Effector memory CD4-positive, alpha-beta T cell (primary cell): ENCODE results near the gene EIF4G3.
"Not testable (repeated sequence)": the region's sequence is repeated elsewhere in the genome, so short reads cannot be mapped to it uniquely, and the experiment has no call there.

ENCODE experiments used
- DNase-seq, 3 donors: peaks; one replicate each; pipeline ENCODE4 v3.0.0-alpha.2; 2020
- H3K27ac ChIP-seq: 2 replicates; pipeline ENCODE4 v1.7.0; 2013; ENCODE audit warnings: mild to moderate bottlenecking, low read length, moderate library complexity; ENCODE audit not compliant: insufficient read depth, poor library complexity, severe bottlenecking
- H3K27me3 ChIP-seq: replicated peaks from 2 replicates; pipeline ENCODE4 v1.7.0; 2013; ENCODE audit warnings: mild to moderate bottlenecking, low read length; ENCODE audit not compliant: insufficient read depth, control insufficient read depth, poor library complexity, severe bottlenecking
- H3K36me3 ChIP-seq: 2 replicates; pipeline ENCODE4 v1.7.0; 2013; ENCODE audit warnings: mild to moderate bottlenecking, low read length, moderate library complexity; ENCODE audit not compliant: control insufficient read depth, insufficient read depth
- H3K4me1 ChIP-seq: 2 replicates; pipeline ENCODE4 v1.7.0; 2013; ENCODE audit warnings: low read length, mild to moderate bottlenecking; ENCODE audit not compliant: control insufficient read depth, insufficient read depth, poor library complexity, severe bottlenecking
- H3K4me3 ChIP-seq: 2 replicates; pipeline ENCODE4 v1.7.0; 2013; ENCODE audit warnings: low read length, low read depth, mild to moderate bottlenecking; ENCODE audit not compliant: insufficient read depth, poor library complexity, severe bottlenecking
- H3K9me3 ChIP-seq: 2 replicates; pipeline ENCODE4 v1.7.0; 2013; ENCODE audit warnings: mild to moderate bottlenecking, low read length, moderate library complexity; ENCODE audit not compliant: control insufficient read depth

Gene EIF4G3

GRCh38 chr1:21024136-21024896 is 152.4 kb downstream of the EIF4G3 start:
- not testable (repeated sequence) for DNase-seq, H3K9me3 ChIP-seq, H3K27ac ChIP-seq, H3K4me3 ChIP-seq, H3K4me1 ChIP-seq, H3K36me3 ChIP-seq, H3K27me3 ChIP-seq

- no peaks in the 10 kb centered on the region for H3K9me3 ChIP-seq
- H3K27me3 ChIP-seq: no peaks in the 10 kb centered on the region
- no peak overlapping the region for H3K27ac ChIP-seq
- no peaks in the 10 kb centered on the region for H3K36me3 ChIP-seq
- H3K4me1 ChIP-seq: peaks cover 3% of the 10 kb centered on the region
- H3K4me3 ChIP-seq: no peak overlapping the region
- no peak for DNase-seq
Observed at GRCh38 chr1:21022279-21023040, 154.2 kb downstream of the EIF4G3 start.

GRCh38 chr1:21021311-21021710 is 155.4 kb downstream of the EIF4G3 start:
- DNase-seq: no peak
- H3K27ac ChIP-seq: no peak overlapping the region
- H3K36me3 ChIP-seq: no peaks in the 10 kb centered on the region
- no peaks in the 10 kb centered on the region for H3K9me3 ChIP-seq
- no peak overlapping the region for H3K4me3 ChIP-seq
- no peaks in the 10 kb centered on the region for H3K27me3 ChIP-seq
- H3K4me1 ChIP-seq: peaks cover 3% of the 10 kb centered on the region

DNA sequence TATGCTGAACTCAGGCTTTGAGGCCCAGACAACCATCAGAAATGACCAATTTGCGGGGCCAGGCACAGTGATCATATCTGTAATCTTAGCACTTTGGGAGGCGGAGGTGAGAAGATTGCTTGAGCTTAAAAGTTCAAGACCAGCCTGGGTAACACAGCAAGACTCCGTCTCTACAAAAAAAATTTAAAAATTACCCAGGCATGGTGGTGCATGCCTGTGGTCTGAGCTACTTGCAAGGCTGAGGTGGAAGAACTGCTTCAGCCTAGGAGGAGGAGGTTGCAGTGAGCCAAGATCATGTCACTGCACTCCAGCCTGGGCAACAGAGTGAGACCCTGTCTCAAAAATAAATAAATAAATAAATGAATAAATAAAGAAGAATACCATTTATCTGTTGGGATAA is 156.5 kb downstream of the EIF4G3 start:
- H3K36me3 ChIP-seq: no peaks in the 10 kb centered on the region
- no peak overlapping the region for H3K27ac ChIP-seq
- no peaks in the 10 kb centered on the region for H3K9me3 ChIP-seq
- H3K4me1 ChIP-seq: peaks cover 3% of the 10 kb centered on the region
- H3K27me3 ChIP-seq: no peaks in the 10 kb centered on the region
- no peak overlapping the region for H3K4me3 ChIP-seq
- no peak for DNase-seq

GRCh38 chr1:21018673-21019072 is 158.0 kb downstream of the EIF4G3 start:
- no peak overlapping the region for H3K4me3 ChIP-seq
- no peak for DNase-seq
- no peaks in the 10 kb centered on the region for H3K9me3 ChIP-seq
- H3K4me1 ChIP-seq: peaks cover 3% of the 10 kb centered on the region
- H3K27ac ChIP-seq: no peak overlapping the region
- no peaks in the 10 kb centered on the region for H3K36me3 ChIP-seq
- no peaks in the 10 kb centered on the region for H3K27me3 ChIP-seq

GRCh38 chr1:21013510-21013909 is 163.2 kb downstream of the EIF4G3 start:
- no peaks in the 10 kb centered on the region for H3K4me1 ChIP-seq
- no peaks in the 10 kb centered on the region for H3K27me3 ChIP-seq
- H3K36me3 ChIP-seq: no peaks in the 10 kb centered on the region
- no peak overlapping the region for H3K4me3 ChIP-seq
- DNase-seq: no peak
- no peaks in the 10 kb centered on the region for H3K9me3 ChIP-seq
- H3K27ac ChIP-seq: no peak overlapping the region

DNA sequence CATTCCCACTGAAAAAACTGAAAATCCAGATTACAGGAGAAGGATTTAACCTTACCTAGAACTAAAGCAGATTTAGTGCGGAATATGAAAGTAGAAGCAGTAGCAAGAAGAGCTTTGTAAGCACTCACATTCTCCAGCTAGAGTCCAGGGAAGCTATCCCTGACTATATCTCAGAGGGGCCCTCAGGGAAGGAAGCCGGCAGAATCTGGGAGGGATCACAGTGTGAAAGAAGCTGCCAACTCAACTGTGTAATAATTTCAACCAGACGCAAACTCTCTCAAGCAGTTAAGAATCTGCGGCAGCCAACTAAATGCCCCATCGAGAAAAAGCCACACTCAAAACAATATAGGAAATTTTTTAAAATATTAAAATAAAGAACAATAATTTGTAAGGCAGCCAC is 163.8 kb downstream of the EIF4G3 start:
- Histone ChIP-seq H3K4me3 (no peak overlapping the region), H3K9me3 (no peaks in the 10 kb centered on the region), H3K27ac (no peak overlapping the region), H3K27me3 (no peaks in the 10 kb centered on the region), H3K4me1 (no peaks in the 10 kb centered on the region), H3K36me3 (no peaks in the 10 kb centered on the region)
- DNase-seq: no peak

DNA sequence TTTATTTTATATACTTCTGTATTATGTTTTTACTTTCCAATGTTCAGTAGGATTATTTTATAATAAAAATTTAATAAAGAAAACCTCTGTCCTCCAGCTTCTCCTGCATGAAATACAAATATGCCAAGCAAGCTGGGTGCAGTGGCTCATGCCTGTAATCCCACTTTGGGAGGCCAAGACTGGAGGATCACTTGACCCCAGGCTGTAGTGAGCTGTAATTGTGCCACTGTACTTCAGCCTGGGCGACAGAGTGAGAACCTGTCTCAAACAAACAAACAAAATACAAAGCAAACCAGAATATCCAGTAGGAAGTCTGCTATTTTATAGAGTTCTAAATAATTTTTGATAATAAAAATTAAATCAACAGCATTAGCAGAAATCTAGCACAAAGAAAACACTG is 168.8 kb downstream of the EIF4G3 start:
- no peaks in the 10 kb centered on the region for H3K4me1 ChIP-seq
- H3K27ac ChIP-seq: no peak overlapping the region
- no peaks in the 10 kb centered on the region for H3K27me3 ChIP-seq
- H3K36me3 ChIP-seq: no peaks in the 10 kb centered on the region
- DNase-seq: no peak
- H3K4me3 ChIP-seq: no peak overlapping the region
- no peaks in the 10 kb centered on the region for H3K9me3 ChIP-seq

DNA sequence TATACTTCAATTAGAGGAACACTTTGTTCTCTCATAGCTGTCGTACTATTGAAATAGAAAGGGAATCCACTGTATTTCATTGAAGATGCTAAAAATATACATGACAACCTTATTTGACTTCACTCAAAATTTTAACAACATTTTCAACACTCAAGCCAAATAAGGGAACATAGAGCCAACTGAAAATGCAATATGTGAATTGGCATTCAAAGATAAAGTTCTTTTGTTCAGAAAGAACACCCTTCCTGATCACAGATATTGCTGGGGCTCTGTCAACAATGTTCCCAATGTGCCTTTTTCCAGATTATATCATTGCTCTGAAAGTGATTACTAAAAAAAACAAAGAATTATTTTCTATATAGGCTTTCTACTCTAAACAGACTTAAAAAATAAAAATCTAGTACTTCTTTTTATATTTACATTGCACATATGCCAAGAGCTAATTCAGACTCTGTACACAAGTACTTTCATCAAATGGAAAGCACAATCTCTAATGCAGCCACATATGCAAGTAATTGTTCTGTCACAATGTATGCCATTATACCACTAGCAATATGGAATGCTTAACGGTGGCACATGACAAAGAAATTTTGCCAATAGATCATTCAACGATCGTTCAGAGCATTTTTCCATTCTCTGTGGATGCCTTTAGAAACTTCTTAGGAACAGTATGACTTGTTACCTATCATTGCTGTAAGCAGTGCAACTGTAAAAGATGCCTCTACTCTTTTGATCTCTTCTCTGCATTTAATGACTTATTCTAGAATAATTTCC is 171.0 kb downstream of the EIF4G3 start:
- no peak for DNase-seq
- H3K4me1 ChIP-seq: no peaks in the 10 kb centered on the region
- no peaks in the 10 kb centered on the region for H3K9me3 ChIP-seq
- H3K27ac ChIP-seq: no peak overlapping the region
- H3K27me3 ChIP-seq: no peaks in the 10 kb centered on the region
- no peak overlapping the region for H3K4me3 ChIP-seq
- no peaks in the 10 kb centered on the region for H3K36me3 ChIP-seq
